Loucy (cell line): ENCODE results near the gene TGFB2.

Experiments
- CTCF ChIP-seq: fragments of 200-600 bp; sonication (generic); conservative IDR thresholded peaks from 2 replicates; pipeline ENCODE4 v1.5.1; 2014; ENCODE audit warnings: mild to moderate bottlenecking, antibody characterized with exemption, low read length
- EZH2phosphoT487 ChIP-seq: fragments of 200-600 bp; IDR thresholded peaks from 2 replicates; pipeline ENCODE4 v1.6.1; 2018; ENCODE audit warnings: antibody characterized with exemption, mild to moderate bottlenecking, moderate library complexity, borderline replicate concordance

- TF ChIP-seq CTCF (no peak), EZH2phosphoT487 (no peak)
These were observed 76.4 kb downstream of the TGFB2 start for GRCh38 chr1:218421531-218421930.
